Fibroblast of villous mesenchyme (primary cell): ENCODE measurements around the gene SIK3. TPM values are rescaled to one million over a fixed set of nuclear protein-coding genes. Genes with fewer than 3 reads are reported as not detected.

Experiments
- DNase-seq: peaks from one replicate; pipeline ENCODE4 v3.0.0-alpha.2; 2010; ENCODE audit warnings: low read depth
- H3K4me3 ChIP-seq: 2 replicates; pipeline ENCODE4 v1.5.1; 2011; ENCODE audit warnings: low read depth, mild to moderate bottlenecking, low read length
- CTCF ChIP-seq: IDR thresholded peaks from 2 replicates; pipeline ENCODE4 v1.5.1; 2012; ENCODE audit warnings: low read depth, mild to moderate bottlenecking, low read length; ENCODE audit not compliant: insufficient read depth
- total RNA-seq: library from RNA; depleted of rRNA; stranded (reverse); fragments of >200 nt; gene quantifications from 2 replicates; pipeline ENCODE4 v1.2.3, GENCODE V29; 2012

The SIK3 gene
- total RNA-seq, 1 donor = 14.2 TPM

GRCh38 chr11:116866804-116867455 lies 231.3 kb downstream of the SIK3 start:
- no peak for DNase-seq
- H3K4me3 ChIP-seq = no peak overlapping the region
- no peak for TF ChIP-seq CTCF

GRCh38 chr11:116865696-116866095 lies 232.5 kb downstream of the SIK3 start:
- peak; percentile 83 for DNase-seq
- TF ChIP-seq CTCF = no peak

GRCh38 chr11:116864531-116864930 lies 233.7 kb downstream of the SIK3 start:
- DNase-seq = peak; percentile 38
- TF ChIP-seq CTCF = no peak
- no peak overlapping the region for H3K4me3 ChIP-seq

More at GRCh38 chr11:116865696-116866095, 232.5 kb downstream of the SIK3 start:
- H3K4me3 ChIP-seq = no peak overlapping the region

- no peak for DNase-seq
- no peak overlapping the region for H3K4me3 ChIP-seq
- TF ChIP-seq CTCF = no peak
These were observed 235.3 kb downstream of the SIK3 start for GRCh38 chr11:116862951-116863350.

- no peak for TF ChIP-seq CTCF
- no peak for DNase-seq
- H3K4me3 ChIP-seq = no peak overlapping the region
These were observed 236.0 kb downstream of the SIK3 start for GRCh38 chr11:116862185-116862584.

- H3K4me3 ChIP-seq = no peak overlapping the region
- no peak for TF ChIP-seq CTCF
- DNase-seq = no peak
These were observed 236.7 kb downstream of the SIK3 start for GRCh38 chr11:116861539-116861938.

GRCh38 chr11:116860303-116860702 lies 237.9 kb downstream of the SIK3 start:
- DNase-seq = no peak
- no peak for TF ChIP-seq CTCF

More at GRCh38 chr11:116860303-116860702, 237.9 kb downstream of the SIK3 start:
- no peak overlapping the region for H3K4me3 ChIP-seq
